H1 (cell line): ENCODE data around the gene ERVW-1. TPM values are rescaled to one million over a fixed set of nuclear protein-coding genes. Genes with fewer than 3 reads are reported as not detected.

ENCODE experiments used
- CTCF ChIA-PET: fragments of 300-600 bp; sonication (Branson Sonifier 250); formaldehyde crosslinking; loops from one replicate; lab custom pipeline; 2021; ENCODE audit not compliant: partially characterized antibody; lab: Charles Lee
- POLR2A ChIA-PET: fragments of 300-600 bp; sonication (Branson Sonifier 250); formaldehyde crosslinking; loops from one replicate; lab custom pipeline; 2021; ENCODE audit warnings: inconsistent platforms; ENCODE audit not compliant: partially characterized antibody; lab: Charles Lee
- DNase-seq, 2 experiments: peaks; one replicate each; pipeline versions ENCODE4 v3.0.0 to v3.0.0-alpha.2; 2010 to 2022; ENCODE audit warnings: low spot score in 2 of 2, low read depth in 1 of 2, mixed read lengths in 1 of 2
- FAIRE-seq: peaks from 2 replicates; lab custom pipeline; 2011; peaks lifted over from hg19 to GRCh38; lab: Jason Lieb, UNC
- H2AFZ ChIP-seq: 2 replicates; pipeline ENCODE4 v1.8.1; 2012; ENCODE audit warnings: low read length, inconsistent platforms
- H2AK5ac ChIP-seq: 2 replicates; pipeline ENCODE4 v1.6.1; 2013; ENCODE audit warnings: low read depth, low read length
- H2BK120ac ChIP-seq: replicated peaks from 2 replicates; pipeline ENCODE3; 2013; ENCODE audit warnings: low read depth, low read length, inconsistent platforms
- H2BK12ac ChIP-seq: 2 replicates; pipeline ENCODE4 v1.6.1; 2013; ENCODE audit warnings: low read depth, low read length
- H2BK15ac ChIP-seq: 2 replicates; pipeline ENCODE4 v1.6.1; 2013; ENCODE audit warnings: low read length
- H2BK20ac ChIP-seq: 2 replicates; pipeline ENCODE4 v1.6.1; 2013; ENCODE audit warnings: low read length
- H2BK5ac ChIP-seq: 2 replicates; pipeline ENCODE4 v1.6.1; 2013; ENCODE audit warnings: low read depth, low read length
- H3K14ac ChIP-seq: 2 replicates; pipeline ENCODE4 v1.6.1; 2013; ENCODE audit warnings: inconsistent platforms; ENCODE audit not compliant: insufficient read length
- H3K18ac ChIP-seq: 2 replicates; pipeline ENCODE4 v1.6.1; 2013; ENCODE audit warnings: low read length; ENCODE audit errors: extremely low read depth
- H3K23ac ChIP-seq: 2 replicates; pipeline ENCODE4 v1.6.1; 2013; ENCODE audit warnings: inconsistent platforms; ENCODE audit not compliant: insufficient read length
- H3K23me2 ChIP-seq: 2 replicates; pipeline ENCODE4 v1.6.1; 2013; ENCODE audit warnings: low read depth, low read length
- H3K27ac ChIP-seq: 2 replicates; pipeline ENCODE4 v1.6.1; 2011; ENCODE audit warnings: low read depth, low read length, inconsistent platforms
- H3K27me3 ChIP-seq, 4 experiments: replicated peaks in 1 of 4; 1 replicate in 1 of 4; 2 replicates in 3 of 4; pipeline versions ENCODE4 v1.6.1 to v1.8.1; 2011 to 2013; ENCODE audit warnings: low read length in 3 of 4, mild to moderate bottlenecking in 3 of 4, inconsistent platforms in 2 of 4, mixed read lengths in 2 of 4, moderate library complexity in 1 of 4; ENCODE audit not compliant: control insufficient read depth in 3 of 4, insufficient read depth in 3 of 4; ENCODE audit errors: extremely low read depth in 1 of 4
- H3K36me3 ChIP-seq, 4 experiments: 2 replicates each; pipeline versions ENCODE4 v1.6.1 to v1.8.1; 2011 to 2013; ENCODE audit warnings: mild to moderate bottlenecking in 4 of 4, low read length in 3 of 4, moderate library complexity in 2 of 4, control low read depth in 1 of 4, inconsistent platforms in 1 of 4; ENCODE audit not compliant: insufficient read depth in 4 of 4, control insufficient read depth in 2 of 4
- H3K4ac ChIP-seq: replicated peaks from 2 replicates; pipeline ENCODE3; 2013; ENCODE audit warnings: low read length, low read depth, mixed read lengths, inconsistent platforms; ENCODE audit not compliant: insufficient read length
- H3K4me1 ChIP-seq, 4 experiments: replicated peaks in 1 of 4; 1 replicate in 1 of 4; 2 replicates in 3 of 4; pipeline versions ENCODE4 v1.6.1 to v1.8.1; 2011 to 2013; ENCODE audit warnings: low read length in 3 of 4, inconsistent platforms in 2 of 4, mixed read lengths in 1 of 4; ENCODE audit not compliant: insufficient read depth in 4 of 4, control insufficient read depth in 3 of 4
- H3K4me2 ChIP-seq, 2 experiments: 2 replicates each; pipeline versions ENCODE4 v1.6.1 to v1.8.1; 2011 to 2013; ENCODE audit warnings: low read depth in 2 of 2, low read length in 2 of 2, control low read depth in 1 of 2, inconsistent platforms in 1 of 2, mild to moderate bottlenecking in 1 of 2; ENCODE audit not compliant: insufficient read depth in 1 of 2
- H3K4me3 ChIP-seq, 4 experiments: fragments of 200-600, 300-600 bp in 1 of 4; sonication (generic), shearing (Covaris generic), sonication (Bioruptor Twin) in 1 of 4; 2 replicates each; pipeline versions ENCODE4 v1.5.1 to v1.8.1; 2011 to 2016; ENCODE audit warnings: low read length in 4 of 4, low read depth in 3 of 4, control low read depth in 2 of 4, inconsistent platforms in 2 of 4, mild to moderate bottlenecking in 2 of 4, mixed read lengths in 1 of 4, moderate library complexity in 1 of 4; ENCODE audit not compliant: insufficient read depth in 2 of 4; ENCODE audit errors: extremely low read depth in 1 of 4
- H3K56ac ChIP-seq: replicated peaks from 2 replicates; pipeline ENCODE3; 2013; ENCODE audit warnings: low read depth, mild to moderate bottlenecking, mixed read lengths, low read length, inconsistent platforms; ENCODE audit not compliant: insufficient read length
- H3K79me1 ChIP-seq: 2 replicates; pipeline ENCODE4 v1.6.1; 2013; ENCODE audit warnings: low read depth, low read length, control low read depth
- H3K79me2 ChIP-seq, 2 experiments: 2 replicates each; pipeline versions ENCODE4 v1.6.1 to v1.8.1; 2012 to 2013; ENCODE audit warnings: low read length in 2 of 2, mild to moderate bottlenecking in 2 of 2, inconsistent platforms in 1 of 2; ENCODE audit not compliant: insufficient read depth in 2 of 2, control insufficient read depth in 1 of 2
- H3K9ac ChIP-seq, 4 experiments: replicated peaks in 1 of 4; 1 replicate in 1 of 4; 2 replicates in 3 of 4; pipeline versions ENCODE4 v1.6.1 to v1.8.1; 2011 to 2013; ENCODE audit warnings: low read depth in 3 of 4, low read length in 3 of 4, control low read depth in 2 of 4, mild to moderate bottlenecking in 2 of 4, moderate library complexity in 2 of 4, inconsistent platforms in 1 of 4; ENCODE audit errors: extremely low read depth in 1 of 4
- H3K9me3 ChIP-seq, 2 experiments: 2 replicates each; pipeline versions ENCODE4 v1.6.1 to v1.8.1; 2012 to 2013; ENCODE audit warnings: mild to moderate bottlenecking in 2 of 2, moderate library complexity in 2 of 2, control low read depth in 1 of 2, inconsistent platforms in 1 of 2, low read depth in 1 of 2, low read length in 1 of 2, mixed read lengths in 1 of 2; ENCODE audit not compliant: insufficient read depth in 2 of 2
- H4K20me1 ChIP-seq, 2 experiments: replicated peaks in 1 of 2; 2 replicates each; pipeline versions ENCODE3 to v1.8.1; 2011 to 2013; ENCODE audit warnings: inconsistent platforms in 2 of 2, low read length in 2 of 2, mild to moderate bottlenecking in 1 of 2; ENCODE audit not compliant: insufficient read depth in 2 of 2, control insufficient read depth in 1 of 2
- H4K5ac ChIP-seq: 2 replicates; pipeline ENCODE4 v1.6.1; 2013; ENCODE audit warnings: low read length, low read depth, mixed read lengths, inconsistent platforms; ENCODE audit not compliant: insufficient read length
- H4K8ac ChIP-seq: 2 replicates; pipeline ENCODE4 v1.8.0; 2013; ENCODE audit warnings: mild to moderate bottlenecking, moderate library complexity, low read length, inconsistent platforms; ENCODE audit not compliant: insufficient read depth; ENCODE audit errors: extremely low read depth
- H4K91ac ChIP-seq: replicated peaks from 2 replicates; pipeline ENCODE3; 2013; ENCODE audit warnings: low read length, mixed read lengths, inconsistent platforms; ENCODE audit not compliant: insufficient read length
- FOSL1 ChIP-seq: IDR thresholded peaks from 2 replicates; pipeline ENCODE4 v1.6.1; 2011; ENCODE audit warnings: mild to moderate bottlenecking, low read depth, low read length, moderate library complexity; ENCODE audit not compliant: insufficient read depth
- JUND ChIP-seq: IDR thresholded peaks from 2 replicates; pipeline ENCODE4 v1.6.1; 2011; ENCODE audit warnings: mild to moderate bottlenecking, improper control_type of control experiment, low read length
- TEAD4 ChIP-seq: IDR thresholded peaks from 2 replicates; pipeline ENCODE4 v1.6.1; 2012; ENCODE audit warnings: low read depth, low read length, inconsistent platforms, mixed read lengths
- WGBS, 2 experiments: shearing (Covaris generic) in 1 of 2; methylation state at CpG; one replicate each; pipeline versions ENCODE4 v1.1.6 to v1.1.7; 2013 to 2015; ENCODE audit warnings: low lambda C conversion rate in 2 of 2, mixed read lengths in 2 of 2, inconsistent platforms in 1 of 2, low coverage in 1 of 2, missing lambda C conversion rate in 1 of 2; ENCODE audit not compliant: insufficient replicate concordance in 2 of 2, insufficient coverage in 1 of 2, insufficient read length in 1 of 2; ENCODE audit errors: extremely low coverage in 1 of 2, missing lambda C conversion rate in 1 of 2; 5-methylcytosine and 5-hydroxymethylcytosine counted together
- polyA plus RNA-seq, 7 experiments: library from polyadenylated mRNA; depleted of rRNA in 3 of 7; stranded (reverse) in 5 of 7; unstranded in 2 of 7; fragments of >200 nt in 5 of 7; fragments of 200-250 nt in 2 of 7; gene quantifications; 1 replicate in 5 of 7; 2 replicates in 1 of 7; 4 replicates in 1 of 7; pipeline versions ENCODE4 v1.2.1 to v1.2.3, GENCODE V29; 2011 to 2013; ENCODE audit warnings: missing spikeins in 2 of 7, mixed read lengths in 2 of 7
- total RNA-seq: library from RNA; stranded (reverse); fragmentation: NEBNext Ultra II Directional; extraction: Animal tissue kit (Norgen Biotek cat#: 25700); gene quantifications from 2 replicates; pipeline ENCODE4 v1.2.1, GENCODE V29; 2021
- TF ChIP-seq, protein P1 (sequence below): IDR thresholded peaks from 2 replicates; pipeline ENCODE4 v1.6.1; 2012; ENCODE audit warnings: inconsistent platforms

The ERVW-1 gene
- total and polyA plus RNA-seq, 2 of the 8 experiments (the other 6 are each of a cell fraction or from before 2014, with no cell fraction given) = 0.08 TPM; not detected in 1

DNA sequence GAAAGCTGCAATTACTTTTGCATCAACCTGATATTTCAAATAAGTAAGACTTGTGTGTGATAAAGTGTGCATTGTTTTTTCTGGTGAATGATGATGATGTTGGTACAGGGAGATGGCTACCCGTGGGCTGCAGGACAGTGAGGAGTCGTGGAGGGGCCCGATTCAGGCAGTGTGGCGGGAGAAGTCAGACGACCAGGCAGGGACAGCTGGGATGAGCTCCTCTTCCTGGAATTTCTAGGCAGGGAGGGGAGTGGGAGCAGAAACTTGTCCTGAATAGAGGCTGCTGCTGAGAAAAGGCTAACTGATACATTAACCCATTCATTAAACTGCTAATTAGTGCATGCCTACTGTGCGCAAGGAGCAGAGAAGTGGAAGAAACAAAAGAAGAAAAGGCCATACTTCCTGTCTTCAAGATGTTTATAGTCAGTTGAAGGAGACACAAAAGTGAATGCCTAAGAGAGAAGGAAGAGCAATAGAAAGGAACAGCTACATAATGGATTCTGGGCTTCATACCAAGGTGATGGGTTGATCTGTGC lies 39.7 kb downstream of the ERVW-1 start:
- Histone ChIP-seq H3K9me3 (no peaks in the 10 kb centered on the region), H2BK5ac (no peak overlapping the region; the same call in 1 of the 2 replicates), H2AK5ac (no peak overlapping the region), H3K4ac (no peak overlapping the region), H3K27me3 (no peaks in the 10 kb centered on the region), H3K9ac (no peak overlapping the region), H2BK15ac (no peak overlapping the region), H3K56ac (no peak overlapping the region), H2BK120ac (no peak overlapping the region), H2BK12ac (no peak overlapping the region; the same call in 1 of the 2 replicates), H3K23me2 (no peaks in the 10 kb centered on the region; the same call in 1 of the 2 replicates), H3K4me3 (no peak overlapping the region), H3K27ac (no peak overlapping the region; the same call in 1 of the 2 replicates), H4K5ac (no peak overlapping the region), H3K36me3 (no peaks in the 10 kb centered on the region), H3K4me1 (peaks cover 0 to 11% (median 5%) of the 10 kb centered on the region in 4 experiments; a peak in 4 of 7 replicates), H3K79me2 (no peaks in the 10 kb centered on the region), H3K79me1 (no peaks in the 10 kb centered on the region), H4K8ac (no peak overlapping the region), H3K23ac (no peak overlapping the region), H2AFZ (peak overlapping the region; percentile 4; the same call in 1 of the 2 replicates), H4K91ac (peak overlapping the region; percentile 60), H3K14ac (no peak overlapping the region), H4K20me1 (no peaks in the 10 kb centered on the region), H3K18ac (no peak overlapping the region), H2BK20ac (0 out of 2 replicates have a peak overlapping the region, but pooled peaks have one; percentile 11), H3K4me2 (no peak overlapping the region; a peak in 1 of 4 replicates)
- ChIA-PET POLR2A (interaction anchor here (0.6 to 1.4 kb wide), 3 partner anchors 9 to 23 kb away, joined by 3 to 13 read pairs (median 3); partner anchors contain the start of gene GATAD1), CTCF (interaction anchor here (0.6 to 2.2 kb wide), 7 partner anchors 9 to 39 kb away, joined by 3 to 15 read pairs (median 3); partner anchors contain the start of gene GATAD1)
- DNase-seq (no peak), FAIRE-seq (no peak)
- 74% methylated on average over 6 of the region's 6 CpGs; no CpG with 5 or more reads in 1 of the 2 experiments for WGBS, 2 experiments
- TF ChIP-seq JUND (peak; percentile 54; the same call in 1 of the 2 replicates), FOSL1 (no peak), TEAD4 (peak; percentile 38; the same call in 1 of the 2 replicates)
- TF ChIP-seq, protein P1, sequence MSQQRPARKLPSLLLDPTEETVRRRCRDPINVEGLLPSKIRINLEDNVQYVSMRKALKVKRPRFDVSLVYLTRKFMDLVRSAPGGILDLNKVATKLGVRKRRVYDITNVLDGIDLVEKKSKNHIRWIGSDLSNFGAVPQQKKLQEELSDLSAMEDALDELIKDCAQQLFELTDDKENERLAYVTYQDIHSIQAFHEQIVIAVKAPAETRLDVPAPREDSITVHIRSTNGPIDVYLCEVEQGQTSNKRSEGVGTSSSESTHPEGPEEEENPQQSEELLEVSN = no peak
